CD4-positive, alpha-beta T cell treated with Interferon gamma for 1 hour (primary cell): Measurements from ENCODE around the gene IGF1R.

Source experiments
- DNase-seq: peaks from one replicate; pipeline ENCODE4 v3.0.0-alpha.2; 2020

The IGF1R gene

GRCh38 chr15:98838387-98839259 lies 190.3 kb downstream of the IGF1R start:
- no peak for DNase-seq

- no peak for DNase-seq
These were observed 191.7 kb downstream of the IGF1R start for GRCh38 chr15:98840053-98840452.

- no peak for DNase-seq
These were observed 193.2 kb downstream of the IGF1R start for GRCh38 chr15:98841419-98841970.

GRCh38 chr15:98842192-98842972 lies 194.0 kb downstream of the IGF1R start:
- no peak for DNase-seq

GRCh38 chr15:98842973-98843285 lies 194.6 kb downstream of the IGF1R start:
- DNase-seq, result no peak

GRCh38 chr15:98843844-98844243 lies 195.5 kb downstream of the IGF1R start:
- no peak for DNase-seq

GRCh38 chr15:98844261-98844660 lies 195.9 kb downstream of the IGF1R start:
- no peak for DNase-seq

GRCh38 chr15:98845138-98845884 lies 197.0 kb downstream of the IGF1R start:
- no peak for DNase-seq

GRCh38 chr15:98850961-98851572 lies 202.7 kb downstream of the IGF1R start:
- DNase-seq, result peak; percentile 60

- peak; percentile 67 for DNase-seq
These were observed 204.8 kb downstream of the IGF1R start for GRCh38 chr15:98853161-98853560.

- no peak for DNase-seq
These were observed 205.5 kb downstream of the IGF1R start for GRCh38 chr15:98853617-98854420.

GRCh38 chr15:98854496-98854895 lies 206.2 kb downstream of the IGF1R start:
- no peak for DNase-seq

- DNase-seq, result no peak
These were observed 206.9 kb downstream of the IGF1R start for GRCh38 chr15:98855067-98855814.

GRCh38 chr15:98855815-98856531 lies 207.6 kb downstream of the IGF1R start:
- DNase-seq, result no peak

GRCh38 chr15:98856532-98856907 lies 208.2 kb downstream of the IGF1R start:
- no peak for DNase-seq

GRCh38 chr15:98858610-98859023 lies 210.3 kb downstream of the IGF1R start:
- no peak for DNase-seq

GRCh38 chr15:98859149-98859548 lies 210.8 kb downstream of the IGF1R start:
- DNase-seq, result no peak

- no peak for DNase-seq
These were observed 212.1 kb downstream of the IGF1R start for GRCh38 chr15:98860281-98861041.

GRCh38 chr15:98861188-98861587 lies 212.8 kb downstream of the IGF1R start:
- DNase-seq, result no peak

GRCh38 chr15:98863983-98864382 lies 215.6 kb downstream of the IGF1R start:
- DNase-seq, result no peak
